WERI-Rb-1 (cell line): ENCODE results near the gene FAM76B.

Experiments
- DNase-seq: peaks from one replicate; pipeline ENCODE4 v3.0.0-alpha.2; 2020
- H3K27ac ChIP-seq: fragments of 250-450 bp; sonication (Bioruptor Pico); 2 replicates; pipeline ENCODE4 v1.5.1; 2020; ENCODE audit warnings: mild to moderate bottlenecking, moderate library complexity
- H3K27me3 ChIP-seq: fragments of 250-450 bp; sonication (Bioruptor Pico); 2 replicates; pipeline ENCODE4 v1.5.1; 2021; ENCODE audit warnings: mild to moderate bottlenecking, low read depth, moderate library complexity; ENCODE audit not compliant: insufficient read depth, severe bottlenecking
- H3K36me3 ChIP-seq: fragments of 250-450 bp; sonication (Bioruptor Pico); 2 replicates; pipeline ENCODE4 v1.5.1; 2020; ENCODE audit warnings: mild to moderate bottlenecking, moderate library complexity
- H3K4me3 ChIP-seq: 2 replicates; pipeline ENCODE4 v1.5.1; 2011; ENCODE audit warnings: low read depth, mild to moderate bottlenecking, control low read depth, low read length
- H3K9me3 ChIP-seq: fragments of 250-450 bp; sonication (Bioruptor Pico); 2 replicates; pipeline ENCODE4 v1.5.1; 2021; ENCODE audit warnings: mild to moderate bottlenecking, moderate library complexity; ENCODE audit not compliant: severe bottlenecking
- TF ChIP-seq, protein P1 (sequence below): IDR thresholded peaks from 2 replicates; pipeline ENCODE4 v1.5.1; 2011; ENCODE audit warnings: low read depth, mild to moderate bottlenecking, control low read depth, inconsistent platforms, low read length

Gene FAM76B

GRCh38 chr11:95723361-95723942, 66.1 kb downstream of the FAM76B start:
- Histone ChIP-seq H3K27ac (no peak overlapping the region), H3K36me3 (no peaks in the 10 kb centered on the region), H3K9me3 (no peaks in the 10 kb centered on the region), H3K27me3 (no peaks in the 10 kb centered on the region), H3K4me3 (no peak overlapping the region)
- TF ChIP-seq, protein P1, sequence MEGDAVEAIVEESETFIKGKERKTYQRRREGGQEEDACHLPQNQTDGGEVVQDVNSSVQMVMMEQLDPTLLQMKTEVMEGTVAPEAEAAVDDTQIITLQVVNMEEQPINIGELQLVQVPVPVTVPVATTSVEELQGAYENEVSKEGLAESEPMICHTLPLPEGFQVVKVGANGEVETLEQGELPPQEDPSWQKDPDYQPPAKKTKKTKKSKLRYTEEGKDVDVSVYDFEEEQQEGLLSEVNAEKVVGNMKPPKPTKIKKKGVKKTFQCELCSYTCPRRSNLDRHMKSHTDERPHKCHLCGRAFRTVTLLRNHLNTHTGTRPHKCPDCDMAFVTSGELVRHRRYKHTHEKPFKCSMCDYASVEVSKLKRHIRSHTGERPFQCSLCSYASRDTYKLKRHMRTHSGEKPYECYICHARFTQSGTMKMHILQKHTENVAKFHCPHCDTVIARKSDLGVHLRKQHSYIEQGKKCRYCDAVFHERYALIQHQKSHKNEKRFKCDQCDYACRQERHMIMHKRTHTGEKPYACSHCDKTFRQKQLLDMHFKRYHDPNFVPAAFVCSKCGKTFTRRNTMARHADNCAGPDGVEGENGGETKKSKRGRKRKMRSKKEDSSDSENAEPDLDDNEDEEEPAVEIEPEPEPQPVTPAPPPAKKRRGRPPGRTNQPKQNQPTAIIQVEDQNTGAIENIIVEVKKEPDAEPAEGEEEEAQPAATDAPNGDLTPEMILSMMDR = no peak
- no peak for DNase-seq

DNA sequence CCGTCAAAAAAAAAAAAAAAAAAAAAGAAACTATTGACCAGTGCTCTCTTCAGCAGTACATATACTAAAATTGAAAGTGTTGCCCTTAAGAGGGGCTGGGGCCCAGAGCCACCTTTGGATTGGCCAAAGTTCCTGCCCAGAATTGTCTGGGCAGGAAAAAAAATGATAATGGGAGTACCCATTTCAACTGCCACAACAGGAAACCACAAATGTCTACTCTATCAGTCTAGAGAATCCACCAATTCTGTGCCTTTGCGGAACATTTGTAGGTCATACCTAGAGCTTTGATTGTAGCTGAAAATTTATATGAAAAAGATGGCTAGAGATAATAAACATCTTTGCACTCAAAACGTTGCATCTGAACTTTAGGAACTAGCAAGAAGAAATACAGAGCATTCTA, 69.4 kb downstream of the FAM76B start:
- TF ChIP-seq, protein P1 = no peak
- Histone ChIP-seq H3K9me3 (no peaks in the 10 kb centered on the region), H3K27me3 (no peaks in the 10 kb centered on the region), H3K27ac (no peak overlapping the region), H3K36me3 (no peaks in the 10 kb centered on the region), H3K4me3 (no peak overlapping the region)
- DNase-seq = no peak
